Spleen (tissue), 7 donors: ENCODE data around the gene FGF21.

Source experiments
- CTCF ChIP-seq, 11 experiments: fragments of 200-600 bp in 7 of 11; fragments of 450-650 bp in 4 of 11; sonication (generic) in 4 of 11; IDR thresholded peaks in 8 of 11; conservative IDR thresholded peaks in 3 of 11; 1 replicate in 7 of 11; 2 replicates in 4 of 11; pipeline versions ENCODE4 v1.4.0 to v1.8.0; 2016 to 2021; ENCODE audit warnings: antibody characterized with exemption in 11 of 11, inconsistent platforms in 4 of 11, mild to moderate bottlenecking in 1 of 11
- POLR2A ChIP-seq, 3 donors: fragments of 450-650 bp; IDR thresholded peaks; one replicate each; pipeline ENCODE4 v1.5.1; 2017; ENCODE audit warnings: antibody characterized with exemption in 3 of 3, mild to moderate bottlenecking in 1 of 3
- donor health status: DM: no; HTN: no; CAD: no; lungs with moderate emphysema.
- donor health status: DM: no; HTN: no; CAD: no.
- donor health status: DM: no; HTN: no; CAD: no.

GRCh38 chr19:48749571-48750198 lies 5.6 kb upstream of the FGF21 start:
- no peak for TF ChIP-seq CTCF (IDR thresholded peaks at IDR 0.05 in 8 of 11, conservative IDR thresholded peaks at IDR 0.05 in 3 of 11)
- TF ChIP-seq POLR2A (IDR thresholded peaks at IDR 0.05), result no peak
